ENCODE measurements around the gene SMAD7.

The SMAD7 gene

DNA sequence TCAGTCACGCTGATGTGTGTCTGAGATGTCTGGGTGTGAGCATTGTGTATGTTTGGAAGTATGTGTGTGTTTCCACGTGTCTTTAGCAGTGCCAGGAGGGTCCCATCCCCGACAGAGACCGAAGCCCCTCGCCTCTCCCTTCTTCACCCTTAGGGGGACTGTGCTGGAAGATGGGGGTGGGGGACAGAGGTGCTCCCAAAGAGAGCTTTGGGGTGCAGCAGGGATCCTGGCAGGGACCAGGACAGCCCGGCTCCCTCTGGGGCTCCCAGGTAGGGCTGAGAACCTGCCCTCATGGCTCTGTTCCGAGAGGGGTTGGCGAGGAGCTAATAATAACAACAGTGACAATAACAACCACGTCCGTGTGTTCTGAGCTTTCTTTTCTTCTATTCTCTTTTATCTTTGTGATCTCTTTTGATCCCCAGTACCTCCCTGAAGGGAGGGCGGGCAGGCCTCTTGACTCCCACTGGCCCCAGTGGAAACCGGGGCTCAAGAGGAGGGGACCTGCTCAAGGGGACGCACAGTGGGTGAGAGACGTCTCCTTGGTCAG lies 57.6 kb downstream of the SMAD7 start:
- Histone ChIP-seq H3K36me3 (ENCODE audit: insufficient read depth, insufficient read length, low read length) (no peaks in the 10 kb centered on the region), H3K27me3 (ENCODE audit: insufficient read depth, insufficient read length) (no peaks in the 10 kb centered on the region), H3K9ac (ENCODE audit: insufficient read length, low read depth) (no peak overlapping the region), H3K9me3 (ENCODE audit: insufficient read depth, low read length) (no peaks in the 10 kb centered on the region), H3K4me1 (ENCODE audit: insufficient read depth, insufficient read length) (peaks cover 22% of the 10 kb centered on the region), H3K4me3 (ENCODE audit: insufficient read length, low read depth) (no peak overlapping the region)
- DNase-seq (ENCODE audit: low read depth, low spot score): no peak
- TF ChIP-seq SUZ12 (IDR thresholded peaks at IDR 0.05; ENCODE audit: extremely low read depth, insufficient read depth, insufficient read length) (no peak), YY1 (IDR thresholded peaks at IDR 0.05; ENCODE audit: insufficient read depth, insufficient read length) (no peak), ZNF274 (IDR thresholded peaks at IDR 0.05; ENCODE audit: low read depth, low read length) (no peak)

DNA sequence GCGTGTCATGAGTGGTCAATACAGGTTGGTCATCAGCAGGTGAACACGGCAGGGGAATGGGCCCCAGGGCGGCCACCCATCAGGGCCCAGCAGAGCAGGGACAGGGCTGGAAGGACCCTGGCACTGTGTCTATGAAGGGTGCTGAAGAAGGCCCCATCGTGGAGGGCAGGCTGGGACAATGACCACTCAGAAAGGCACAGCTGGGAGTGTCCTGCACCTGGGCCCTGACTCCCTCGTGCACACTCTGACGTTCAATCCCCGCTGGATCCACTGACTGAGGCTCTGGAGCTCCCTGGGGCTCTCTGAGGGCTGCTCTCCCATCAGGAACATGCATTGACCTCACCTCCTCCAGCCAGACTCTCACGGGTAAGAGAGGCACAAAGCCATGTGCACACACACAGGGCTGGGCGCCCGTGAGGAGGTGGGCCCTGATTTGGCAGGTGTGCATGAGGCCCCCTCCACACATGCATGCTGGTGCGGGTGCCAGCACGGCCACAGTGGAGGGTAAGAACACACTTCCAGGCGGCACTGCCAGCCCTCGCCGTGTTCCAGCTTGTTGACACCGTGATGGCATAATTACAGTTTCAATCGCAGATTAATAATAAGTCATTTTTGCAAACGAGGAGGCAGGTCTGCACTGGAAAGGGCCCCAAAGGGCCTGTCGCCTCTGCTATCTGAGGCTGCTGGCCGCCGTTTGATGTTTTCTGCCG lies 58.5 kb downstream of the SMAD7 start:
- no peaks in the 10 kb centered on the region for H3K9me3 ChIP-seq (ENCODE audit: insufficient read depth, low read length)
- peaks cover 21% of the 10 kb centered on the region for H3K4me1 ChIP-seq (ENCODE audit: insufficient read depth, insufficient read length)
- H3K27me3 ChIP-seq (ENCODE audit: insufficient read depth, insufficient read length): no peaks in the 10 kb centered on the region
- TF ChIP-seq ZNF274 (IDR thresholded peaks at IDR 0.05; ENCODE audit: low read depth, low read length) (no peak), YY1 (IDR thresholded peaks at IDR 0.05; ENCODE audit: insufficient read depth, insufficient read length) (no peak), SUZ12 (IDR thresholded peaks at IDR 0.05; ENCODE audit: extremely low read depth, insufficient read depth, insufficient read length) (no peak)
- no peak overlapping the region for H3K4me3 ChIP-seq (ENCODE audit: insufficient read length, low read depth)
- no peak overlapping the region for H3K9ac ChIP-seq (ENCODE audit: insufficient read length, low read depth)
- H3K36me3 ChIP-seq (ENCODE audit: insufficient read depth, insufficient read length, low read length): no peaks in the 10 kb centered on the region
- DNase-seq (ENCODE audit: low read depth, low spot score): no peak

DNA sequence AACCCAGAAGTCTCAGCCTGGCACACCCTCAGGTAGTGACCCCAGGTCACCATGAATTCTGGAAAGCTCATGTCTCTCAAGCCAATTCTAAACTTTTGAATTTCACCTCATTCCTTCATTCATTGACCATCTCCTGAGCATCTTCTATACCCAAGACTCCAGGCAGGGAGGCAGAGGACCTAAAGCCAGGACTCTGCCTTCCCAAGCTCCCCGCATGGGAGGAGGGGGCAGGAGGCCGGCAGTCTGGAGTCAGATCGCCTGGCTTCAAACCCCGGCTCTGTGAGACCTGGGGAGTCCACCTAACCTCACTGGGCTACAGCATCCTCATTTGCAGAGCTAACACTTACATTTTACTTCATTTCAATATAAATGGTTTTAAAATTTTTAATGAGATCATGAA lies 59.0 kb downstream of the SMAD7 start:
- TF ChIP-seq YY1 (IDR thresholded peaks at IDR 0.05; ENCODE audit: insufficient read depth, insufficient read length): no peak
- no peak for TF ChIP-seq SUZ12 (IDR thresholded peaks at IDR 0.05; ENCODE audit: extremely low read depth, insufficient read depth, insufficient read length)
- no peak for TF ChIP-seq ZNF274 (IDR thresholded peaks at IDR 0.05; ENCODE audit: low read depth, low read length)
- no peak for DNase-seq (ENCODE audit: low read depth, low spot score)
- H3K36me3 ChIP-seq (ENCODE audit: insufficient read depth, insufficient read length, low read length): no peaks in the 10 kb centered on the region
- H3K27me3 ChIP-seq (ENCODE audit: insufficient read depth, insufficient read length): no peaks in the 10 kb centered on the region
- H3K4me1 ChIP-seq (ENCODE audit: insufficient read depth, insufficient read length): peaks cover 21% of the 10 kb centered on the region
- no peak overlapping the region for H3K4me3 ChIP-seq (ENCODE audit: insufficient read length, low read depth)
- H3K9ac ChIP-seq (ENCODE audit: insufficient read length, low read depth): no peak overlapping the region
- no peaks in the 10 kb centered on the region for H3K9me3 ChIP-seq (ENCODE audit: insufficient read depth, low read length)

DNA sequence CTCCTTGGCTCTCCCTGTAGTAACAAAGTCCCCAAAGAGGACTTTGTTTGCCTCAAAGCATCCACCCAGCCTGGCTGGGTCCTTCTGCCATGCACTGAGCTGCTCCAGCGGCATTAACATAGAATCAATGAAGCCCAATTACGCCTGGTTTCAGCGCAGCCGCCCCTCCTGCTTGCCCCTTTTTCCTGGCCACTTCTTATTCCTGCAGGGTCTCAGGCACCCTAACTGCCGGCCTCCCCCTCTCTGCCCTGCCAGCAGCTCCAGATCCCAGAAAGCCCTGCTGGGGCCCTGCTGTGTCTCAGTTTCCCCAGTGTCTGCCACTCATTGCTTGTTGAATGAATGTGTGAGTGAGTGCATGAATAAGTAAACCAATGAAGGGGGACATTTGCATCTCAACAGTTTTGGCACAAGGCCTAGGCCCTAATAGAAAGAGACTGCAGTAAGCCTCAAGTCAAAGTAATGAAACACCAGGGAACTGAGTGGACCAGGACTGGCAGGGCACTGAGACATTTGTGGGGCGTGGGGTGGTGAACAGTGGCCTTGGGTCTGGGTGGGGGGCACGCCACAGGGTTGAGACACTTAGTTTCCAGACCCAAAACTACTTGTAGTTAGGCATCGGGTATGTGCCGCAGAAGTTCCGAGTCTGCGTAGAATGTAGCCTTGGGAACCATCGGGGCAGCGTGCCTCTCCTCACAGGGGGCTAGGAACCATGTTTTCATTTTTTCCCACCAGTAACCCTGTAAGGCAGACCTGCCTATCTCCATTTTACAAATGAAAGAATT lies 60.6 kb downstream of the SMAD7 start:
- TF ChIP-seq YY1 (IDR thresholded peaks at IDR 0.05; ENCODE audit: insufficient read depth, insufficient read length) (no peak), ZNF274 (IDR thresholded peaks at IDR 0.05; ENCODE audit: low read depth, low read length) (no peak), SUZ12 (IDR thresholded peaks at IDR 0.05; ENCODE audit: extremely low read depth, insufficient read depth, insufficient read length) (no peak)
- H3K9ac ChIP-seq (ENCODE audit: insufficient read length, low read depth): peak overlapping the region; percentile 42
- H3K4me1 ChIP-seq (ENCODE audit: insufficient read depth, insufficient read length): peaks cover 21% of the 10 kb centered on the region
- no peaks in the 10 kb centered on the region for H3K9me3 ChIP-seq (ENCODE audit: insufficient read depth, low read length)
- H3K27me3 ChIP-seq (ENCODE audit: insufficient read depth, insufficient read length): no peaks in the 10 kb centered on the region
- no peaks in the 10 kb centered on the region for H3K36me3 ChIP-seq (ENCODE audit: insufficient read depth, insufficient read length, low read length)
- no peak overlapping the region for H3K4me3 ChIP-seq (ENCODE audit: insufficient read length, low read depth)
- no peak for DNase-seq (ENCODE audit: low read depth, low spot score)

DNA sequence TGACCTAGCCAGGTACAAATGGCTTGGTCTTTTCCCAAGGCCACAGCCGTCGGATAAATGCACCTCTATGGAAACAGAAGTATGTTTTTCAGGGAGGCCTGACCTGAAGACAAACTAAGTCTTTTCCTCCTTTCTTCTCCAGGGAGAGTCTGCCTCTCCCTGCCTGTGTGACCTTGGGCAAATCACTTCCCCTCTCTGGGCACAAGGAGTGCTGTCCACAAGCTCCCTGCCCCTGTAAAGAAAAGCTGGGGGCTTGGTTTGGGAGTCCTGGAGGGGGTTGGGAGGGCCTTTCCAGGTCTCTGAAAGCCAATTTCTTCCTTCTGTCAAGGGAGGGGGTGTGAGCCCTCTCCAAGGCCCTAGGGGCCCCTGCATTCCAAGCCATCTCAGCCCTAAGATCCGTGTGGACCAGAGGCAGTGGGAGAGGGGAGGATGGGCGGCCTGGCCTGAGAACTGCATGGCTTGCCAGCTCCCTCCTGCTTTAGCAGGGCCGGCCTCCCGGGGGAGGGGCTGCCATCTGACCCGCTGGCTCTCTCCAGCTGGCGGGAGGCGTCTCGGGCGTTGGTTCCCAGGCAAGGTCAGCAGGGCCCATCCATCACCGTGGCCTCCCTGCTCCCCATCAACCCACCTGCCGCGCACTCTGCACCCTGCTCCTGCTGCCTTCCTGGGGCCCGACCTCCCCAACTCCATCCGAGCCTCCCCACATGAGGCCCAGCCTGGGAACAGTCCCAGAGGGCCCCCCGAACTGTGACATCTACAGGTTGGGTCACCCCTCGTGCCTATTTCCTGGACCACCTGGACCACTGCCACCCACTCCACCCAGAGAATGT lies 61.4 kb downstream of the SMAD7 start:
- no peaks in the 10 kb centered on the region for H3K9me3 ChIP-seq (ENCODE audit: insufficient read depth, low read length)
- TF ChIP-seq YY1 (IDR thresholded peaks at IDR 0.05; ENCODE audit: insufficient read depth, insufficient read length): no peak
- TF ChIP-seq ZNF274 (IDR thresholded peaks at IDR 0.05; ENCODE audit: low read depth, low read length): no peak
- TF ChIP-seq SUZ12 (IDR thresholded peaks at IDR 0.05; ENCODE audit: extremely low read depth, insufficient read depth, insufficient read length): no peak
- peaks cover 4% of the 10 kb centered on the region for H3K27me3 ChIP-seq (ENCODE audit: insufficient read depth, insufficient read length)
- H3K36me3 ChIP-seq (ENCODE audit: insufficient read depth, insufficient read length, low read length): no peaks in the 10 kb centered on the region
- DNase-seq (ENCODE audit: low read depth, low spot score): peak; percentile 48
- H3K9ac ChIP-seq (ENCODE audit: insufficient read length, low read depth): peak overlapping the region; percentile 42
- H3K4me3 ChIP-seq (ENCODE audit: insufficient read length, low read depth): no peak overlapping the region
- H3K4me1 ChIP-seq (ENCODE audit: insufficient read depth, insufficient read length): peaks cover 23% of the 10 kb centered on the region

DNA sequence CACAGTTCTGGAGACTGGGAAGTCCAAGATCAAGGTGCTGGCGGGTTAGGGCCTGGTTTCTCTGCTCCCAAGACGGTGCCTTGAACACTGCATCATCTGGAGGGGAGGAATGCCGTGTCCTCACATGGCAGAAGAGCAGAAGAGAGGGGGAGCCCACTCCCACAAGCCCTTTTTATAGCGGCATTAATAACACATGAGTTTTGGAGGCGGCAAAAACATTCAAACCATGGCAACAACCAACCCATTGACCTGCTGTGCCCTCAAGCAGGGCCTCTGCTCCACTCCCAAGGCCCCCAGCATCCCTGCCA lies 62.0 kb downstream of the SMAD7 start:
- DNase-seq (ENCODE audit: low read depth, low spot score): no peak
- Histone ChIP-seq H3K36me3 (ENCODE audit: insufficient read depth, insufficient read length, low read length) (no peaks in the 10 kb centered on the region), H3K9me3 (ENCODE audit: insufficient read depth, low read length) (no peaks in the 10 kb centered on the region), H3K9ac (ENCODE audit: insufficient read length, low read depth) (no peak overlapping the region), H3K4me1 (ENCODE audit: insufficient read depth, insufficient read length) (peaks cover 20% of the 10 kb centered on the region), H3K27me3 (ENCODE audit: insufficient read depth, insufficient read length) (peaks cover 4% of the 10 kb centered on the region), H3K4me3 (ENCODE audit: insufficient read length, low read depth) (no peak overlapping the region)
- TF ChIP-seq YY1 (IDR thresholded peaks at IDR 0.05; ENCODE audit: insufficient read depth, insufficient read length) (no peak), SUZ12 (IDR thresholded peaks at IDR 0.05; ENCODE audit: extremely low read depth, insufficient read depth, insufficient read length) (no peak), ZNF274 (IDR thresholded peaks at IDR 0.05; ENCODE audit: low read depth, low read length) (no peak)
